Measurements from ENCODE around the gene AREG. TPM values are rescaled to one million over a fixed set of nuclear protein-coding genes. Genes with fewer than 3 reads are reported as not detected.

Gene AREG
- polyA plus RNA-seq, 2 of the 4 experiments (the other 2 are of a cell fraction), result 52.2 to 187 TPM

- no peak for TF ChIP-seq REST (IDR thresholded peaks at IDR 0.05)
- no peak for TF ChIP-seq CTCF (IDR thresholded peaks at IDR 0.05)
- TF ChIP-seq, protein P1, sequence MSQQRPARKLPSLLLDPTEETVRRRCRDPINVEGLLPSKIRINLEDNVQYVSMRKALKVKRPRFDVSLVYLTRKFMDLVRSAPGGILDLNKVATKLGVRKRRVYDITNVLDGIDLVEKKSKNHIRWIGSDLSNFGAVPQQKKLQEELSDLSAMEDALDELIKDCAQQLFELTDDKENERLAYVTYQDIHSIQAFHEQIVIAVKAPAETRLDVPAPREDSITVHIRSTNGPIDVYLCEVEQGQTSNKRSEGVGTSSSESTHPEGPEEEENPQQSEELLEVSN (IDR thresholded peaks at IDR 0.05; ENCODE audit: borderline replicate concordance, low read depth), result no peak
- no peak for TF ChIP-seq MYC (IDR thresholded peaks at IDR 0.05; ENCODE audit: borderline replicate concordance, low read length)
These were observed 59.3 kb downstream of the AREG start (continued) for GRCh38 chr4:74504212-74504611.

Other genes with a start within 250 kb of the AREG start
- 0.11 TPM in 1 of 2 replicates, not detected in the other for gene EPGN, start 136.7 kb upstream of the AREG start, polyA plus RNA-seq (2011; rRNA removed)
- gene EPGN, start 136.7 kb upstream of the AREG start, polyA plus RNA-seq (2017; fragmentation: RNase III; extraction: RNeasy Plus Mini Kit Qiagen cat#74134 plus additional on column Dnase treatment), result not detected in 3 replicates
- 71.1 and 102 TPM in 2 replicates for gene EREG, start 80.0 kb upstream of the AREG start, polyA plus RNA-seq (2011; rRNA removed)
- 32.6 to 39.7 TPM (median 34.0 TPM) in 3 replicates for gene EREG, start 80.0 kb upstream of the AREG start, polyA plus RNA-seq (2017; fragmentation: RNase III; extraction: RNeasy Plus Mini Kit Qiagen cat#74134 plus additional on column Dnase treatment)

Data from A549 (cell line).